ENCODE results near the gene POLRMT. TPM values are rescaled to one million over a fixed set of nuclear protein-coding genes. Genes with fewer than 3 reads are reported as not detected.

Gene POLRMT
- total RNA-seq, 1 donor from 2014 or later = 26.8 TPM

GRCh38 chr19:645912-646778, 12.8 kb upstream of the POLRMT start:
- Histone ChIP-seq H3K27me3 (no peaks in the 10 kb centered on the region), H3K9me3 (no peaks in the 10 kb centered on the region), H3K27ac (no peak overlapping the region), H3K4me1 (no peaks in the 10 kb centered on the region), H3K36me3 (peaks cover 57% of the 10 kb centered on the region in 2 donors), H3K4me3 (no peak overlapping the region)
- no peak for TF ChIP-seq CTCF (IDR thresholded peaks at IDR 0.05)
- intact Hi-C loops (cut with DNase I) = no loop called here
- no peak for DNase-seq (ENCODE audit: low spot score in 2 of 2)

GRCh38 chr19:644789-645188, 11.5 kb upstream of the POLRMT start:
- no peak overlapping the region for H3K27ac ChIP-seq
- H3K4me3 ChIP-seq = no peak overlapping the region
- DNase-seq (ENCODE audit: low spot score in 2 of 2) = no peak
- no peaks in the 10 kb centered on the region for H3K9me3 ChIP-seq
- H3K4me1 ChIP-seq = peaks cover 3 to 4% of the 10 kb centered on the region in 2 donors
- intact Hi-C loops (cut with DNase I) = no loop called here
- TF ChIP-seq CTCF (IDR thresholded peaks at IDR 0.05) = no peak
- H3K27me3 ChIP-seq = no peaks in the 10 kb centered on the region
- peaks cover 44 to 47% of the 10 kb centered on the region in 2 donors for H3K36me3 ChIP-seq

GRCh38 chr19:644363-644762, 11.0 kb upstream of the POLRMT start:
- TF ChIP-seq CTCF (IDR thresholded peaks at IDR 0.05) = no peak
- peaks cover 39 to 43% of the 10 kb centered on the region in 2 donors for H3K36me3 ChIP-seq
- H3K27ac ChIP-seq = no peak overlapping the region
- no peaks in the 10 kb centered on the region for H3K9me3 ChIP-seq
- no peak for DNase-seq (ENCODE audit: low spot score in 2 of 2)
- no peak overlapping the region for H3K4me3 ChIP-seq
- intact Hi-C loops (cut with DNase I) = no loop called here
- no peaks in the 10 kb centered on the region for H3K27me3 ChIP-seq
- H3K4me1 ChIP-seq = peaks cover 3 to 4% of the 10 kb centered on the region in 2 donors

GRCh38 chr19:643736-644135, 10.4 kb upstream of the POLRMT start:
- intact Hi-C loops (cut with DNase I) = no loop called here
- Histone ChIP-seq H3K4me1 (peaks cover 6 to 10% of the 10 kb centered on the region in 2 donors), H3K27ac (no peak overlapping the region), H3K36me3 (peaks cover 33 to 36% of the 10 kb centered on the region in 2 donors), H3K4me3 (no peak overlapping the region), H3K27me3 (no peaks in the 10 kb centered on the region), H3K9me3 (no peaks in the 10 kb centered on the region)
- no peak for TF ChIP-seq CTCF (IDR thresholded peaks at IDR 0.05)
- no peak for DNase-seq (ENCODE audit: low spot score in 2 of 2)

GRCh38 chr19:642767-643727, 9.7 kb upstream of the POLRMT start:
- Histone ChIP-seq H3K4me3 (no peak overlapping the region), H3K27me3 (no peaks in the 10 kb centered on the region), H3K36me3 (peaks cover 26 to 29% of the 10 kb centered on the region in 2 donors), H3K4me1 (peaks cover 6 to 13% of the 10 kb centered on the region in 2 donors), H3K9me3 (no peaks in the 10 kb centered on the region), H3K27ac (no peak overlapping the region)
- DNase-seq (ENCODE audit: low spot score in 2 of 2) = no peak
- intact Hi-C loops (cut with DNase I) = no loop called here
- TF ChIP-seq CTCF (IDR thresholded peaks at IDR 0.05) = no peak
